Heart left ventricle (tissue), 13 donors: ENCODE data around the gene EFNA2.
"Not testable (repeated sequence)": the region's sequence is repeated elsewhere in the genome, so short reads cannot be mapped to it uniquely, and the experiment has no call there.

ENCODE experiments used
- POLR2A ChIP-seq, 2 donors: fragments of 450-650 bp; IDR thresholded peaks; one replicate each; pipeline ENCODE4 v1.6.1; 2017; ENCODE audit warnings: antibody characterized with exemption in 2 of 2, mild to moderate bottlenecking in 2 of 2, moderate library complexity in 2 of 2
- TF ChIP-seq, protein P1 (sequence below), 12 donors: fragments of 200-600 bp; sonication (generic) in 4 of 12; IDR thresholded peaks; one replicate each; pipeline versions ENCODE4 v1.5.0 to v1.8.0; 2018 to 2022; ENCODE audit warnings: antibody characterized with exemption in 12 of 12, mild to moderate bottlenecking in 5 of 12
- donor health status: ischemic (EF 13 %, LVEDD 7.1; RV severe dilation, severe dysfunction).
- donor health status: DM: no; HTN: yes; CAD: no.
- donor health status: DM: no; HTN: no; CAD: no.
- donor health status: ischemic (EF 25% LVEDD 6.9; RV normal size, moderate dysfunction).
- donor health status: ischemic (EF 25% LVEDD 5.7; RV mildly dilated, moderate dysfunction).
- donor health status: ischemic (EF 35%, LVEDD 5.7; RV mildly dilated, moderate dysfunction).
- donor health status: nonischemic (EF 11% LVEDD 7.7; RV severe dilation, severe dysfunction).
- donor health status: DM: yes; HTN: yes; CAD: no.
- donor health status: PGD.
- donor health status: ischemic (EF 29% LVEDD 5.4; RV normal size, mild dysfunction).
- donor health status: nonischemic (EF 23%, LVEDD 6.1; RV moderate dilation, normal function).

DNA sequence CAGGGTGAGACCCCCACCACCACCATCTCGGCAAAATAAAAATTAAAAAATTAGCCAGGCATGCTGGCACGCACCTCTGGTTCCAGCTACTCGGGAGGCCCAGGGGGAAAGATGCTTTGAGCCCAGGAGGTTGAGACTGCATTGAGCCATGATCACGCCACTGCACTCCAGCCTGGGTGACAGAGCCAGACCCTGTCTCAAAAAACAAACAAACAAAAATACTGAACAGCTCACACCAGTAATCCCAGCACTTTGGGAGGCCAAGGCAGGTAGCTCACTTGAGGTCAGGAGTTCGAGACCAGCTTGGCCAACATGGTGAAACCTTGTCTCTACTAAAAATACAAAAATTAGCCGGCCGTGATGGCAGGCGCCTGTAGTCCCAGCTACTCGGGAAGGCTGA is 19.7 kb downstream of the EFNA2 start:
- not testable (repeated sequence) for TF ChIP-seq POLR2A (IDR thresholded peaks at IDR 0.05)
- TF ChIP-seq, protein P1, sequence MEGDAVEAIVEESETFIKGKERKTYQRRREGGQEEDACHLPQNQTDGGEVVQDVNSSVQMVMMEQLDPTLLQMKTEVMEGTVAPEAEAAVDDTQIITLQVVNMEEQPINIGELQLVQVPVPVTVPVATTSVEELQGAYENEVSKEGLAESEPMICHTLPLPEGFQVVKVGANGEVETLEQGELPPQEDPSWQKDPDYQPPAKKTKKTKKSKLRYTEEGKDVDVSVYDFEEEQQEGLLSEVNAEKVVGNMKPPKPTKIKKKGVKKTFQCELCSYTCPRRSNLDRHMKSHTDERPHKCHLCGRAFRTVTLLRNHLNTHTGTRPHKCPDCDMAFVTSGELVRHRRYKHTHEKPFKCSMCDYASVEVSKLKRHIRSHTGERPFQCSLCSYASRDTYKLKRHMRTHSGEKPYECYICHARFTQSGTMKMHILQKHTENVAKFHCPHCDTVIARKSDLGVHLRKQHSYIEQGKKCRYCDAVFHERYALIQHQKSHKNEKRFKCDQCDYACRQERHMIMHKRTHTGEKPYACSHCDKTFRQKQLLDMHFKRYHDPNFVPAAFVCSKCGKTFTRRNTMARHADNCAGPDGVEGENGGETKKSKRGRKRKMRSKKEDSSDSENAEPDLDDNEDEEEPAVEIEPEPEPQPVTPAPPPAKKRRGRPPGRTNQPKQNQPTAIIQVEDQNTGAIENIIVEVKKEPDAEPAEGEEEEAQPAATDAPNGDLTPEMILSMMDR (IDR thresholded peaks at IDR 0.05), result not testable (repeated sequence)
